BJ (cell line): ENCODE measurements around the gene ZNF362. TPM values are rescaled to one million over a fixed set of nuclear protein-coding genes. Genes with fewer than 3 reads are reported as not detected.
"Not testable (repeated sequence)": the region's sequence is repeated elsewhere in the genome, so short reads cannot be mapped to it uniquely, and the experiment has no call there.

Experiments used
- CTCF ChIA-PET: fragments of 350-600 bp; formaldehyde crosslinking; extraction: SDS; loops from one replicate; lab custom pipeline; 2021; ENCODE audit warnings: antibody characterized with exemption, inconsistent platforms; lab: Yijun Ruan, JAX
- POLR2A ChIA-PET: fragments of 300-600 bp; sonication (Branson Sonifier 250); formaldehyde crosslinking; extraction: SDS; loops from one replicate; lab custom pipeline; 2021; ENCODE audit warnings: antibody characterized with exemption; lab: Charles Lee
- DNase-seq: peaks from one replicate; pipeline ENCODE4 v3.0.0-alpha.2; 2011; ENCODE audit warnings: low read depth
- H3K27me3 ChIP-seq: 2 replicates; pipeline ENCODE4 v1.6.0; 2011; ENCODE audit warnings: low read length; ENCODE audit not compliant: control insufficient read depth, insufficient read depth
- H3K36me3 ChIP-seq: 2 replicates; pipeline ENCODE4 v1.5.1; 2011; ENCODE audit warnings: low read length; ENCODE audit not compliant: control insufficient read depth, insufficient read depth
- H3K4me3 ChIP-seq: 2 replicates; pipeline ENCODE4 v1.5.1; 2011; ENCODE audit warnings: low read depth, mild to moderate bottlenecking, control low read depth, low read length
- CTCF ChIP-seq: IDR thresholded peaks from 2 replicates; pipeline ENCODE4 v1.5.1; 2011; ENCODE audit warnings: low read depth, mild to moderate bottlenecking, control low read depth, inconsistent platforms, low read length, moderate library complexity; ENCODE audit not compliant: insufficient read depth
- polyA plus RNA-seq: library from polyadenylated mRNA; depleted of rRNA; stranded (reverse); fragments of >200 nt; gene quantifications from 2 replicates; pipeline ENCODE4 v1.2.3, GENCODE V29; 2011

The ZNF362 gene
- polyA plus RNA-seq, 1 experiment, result 14.4 TPM

GRCh38 chr1:33236498-33236897 lies 19.8 kb upstream of the ZNF362 start:
- Histone ChIP-seq H3K4me3 (no peak overlapping the region), H3K27me3 (0 out of 2 replicates have a peak, but pooled peaks cover 1% of the 10 kb centered on the region), H3K36me3 (no peaks in the 10 kb centered on the region)
- TF ChIP-seq CTCF, result no peak
- ChIA-PET POLR2A (no interaction called here), CTCF (interaction anchor here (1.0 kb wide), 1 partner anchor 14 kb away, joined by 3 read pairs; no protein-coding TSS in a partner anchor)
- no peak for DNase-seq

GRCh38 chr1:33237579-33237978 lies 18.7 kb upstream of the ZNF362 start:
- TF ChIP-seq CTCF, result no peak
- no peaks in the 10 kb centered on the region; the same call in 1 of the 2 replicates for H3K27me3 ChIP-seq
- POLR2A ChIA-PET, result no interaction called here
- H3K4me3 ChIP-seq, result no peak overlapping the region
- H3K36me3 ChIP-seq, result no peaks in the 10 kb centered on the region
- DNase-seq, result no peak
- CTCF ChIA-PET, result interaction anchor here (1.0 to 1.2 kb wide), 2 partner anchors 12 to 75 kb away, joined by 3 read pairs; no protein-coding TSS in a partner anchor

- H3K4me3 ChIP-seq, POLR2A ChIA-PET, H3K27me3 ChIP-seq, H3K36me3 ChIP-seq, DNase-seq: not testable (repeated sequence)
- CTCF ChIA-PET, result interaction anchor here (1.1 to 1.2 kb wide), 2 partner anchors 9 to 74 kb away, joined by 3 read pairs; no protein-coding TSS in a partner anchor
Observed at GRCh38 chr1:33238194-33238724, 18.0 kb upstream of the ZNF362 start.

- CTCF ChIA-PET, DNase-seq, H3K36me3 ChIP-seq, H3K27me3 ChIP-seq, H3K4me3 ChIP-seq, POLR2A ChIA-PET: not testable (repeated sequence)
Observed at GRCh38 chr1:33239410-33239809, 16.9 kb upstream of the ZNF362 start.

- no peak for DNase-seq
- Histone ChIP-seq H3K36me3 (no peaks in the 10 kb centered on the region), H3K4me3 (no peak overlapping the region), H3K27me3 (no peaks in the 10 kb centered on the region; the same call in 1 of the 2 replicates)
- TF ChIP-seq CTCF, result no peak
- CTCF ChIA-PET, result no interaction called here
- POLR2A ChIA-PET, result no interaction called here
Observed at GRCh38 chr1:33241866-33242265, 14.4 kb upstream of the ZNF362 start.

- ChIA-PET CTCF (no interaction called here), POLR2A (no interaction called here)
- no peaks in the 10 kb centered on the region; the same call in 1 of the 2 replicates for H3K27me3 ChIP-seq
- TF ChIP-seq CTCF, result no peak
- no peaks in the 10 kb centered on the region for H3K36me3 ChIP-seq
- no peak for DNase-seq
- H3K4me3 ChIP-seq, result no peak overlapping the region
Observed at GRCh38 chr1:33242652-33243051, 13.6 kb upstream of the ZNF362 start.
